LNCAP (cell line): ENCODE measurements around the gene RAMP2.

Experiments used
- TF ChIP-seq, protein P1 (sequence below): fragments of 450-650 bp; IDR thresholded peaks from 2 replicates; pipeline ENCODE4 v1.5.1; 2017; ENCODE audit warnings: mild to moderate bottlenecking

The RAMP2 gene

DNA sequence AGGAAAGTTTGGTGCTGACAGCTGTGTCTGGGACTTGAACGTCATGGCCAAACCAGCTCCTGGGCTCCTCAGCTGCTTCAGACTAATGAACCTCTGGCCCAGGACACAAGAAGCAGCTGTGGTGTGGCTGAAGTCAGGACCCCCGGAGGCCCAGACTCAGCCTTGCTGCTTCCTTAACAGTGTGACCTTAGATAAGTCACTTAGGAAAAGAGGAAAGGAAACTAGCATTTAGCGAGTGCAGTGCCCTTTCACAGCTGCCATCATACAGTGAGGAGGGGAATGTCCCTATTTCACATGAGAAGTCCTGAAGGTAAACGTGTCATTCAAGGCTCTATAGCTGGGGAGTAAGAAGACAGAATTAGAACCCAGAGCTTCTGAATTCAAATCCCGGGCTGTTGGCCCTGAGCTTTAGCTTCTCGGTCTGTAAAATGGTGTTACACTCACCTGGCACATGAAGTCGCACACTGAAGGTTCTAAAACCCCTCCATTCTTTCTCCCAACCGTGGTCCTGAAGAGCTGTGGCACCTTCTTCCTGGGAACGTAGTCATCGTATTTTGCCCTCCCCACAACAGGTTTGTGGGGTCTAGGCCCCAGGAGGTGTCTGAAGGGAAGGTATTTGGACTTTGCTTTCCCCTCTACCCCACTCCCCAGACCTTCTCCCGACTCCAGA, 910 bp upstream of the RAMP2 start:
- TF ChIP-seq, protein P1, sequence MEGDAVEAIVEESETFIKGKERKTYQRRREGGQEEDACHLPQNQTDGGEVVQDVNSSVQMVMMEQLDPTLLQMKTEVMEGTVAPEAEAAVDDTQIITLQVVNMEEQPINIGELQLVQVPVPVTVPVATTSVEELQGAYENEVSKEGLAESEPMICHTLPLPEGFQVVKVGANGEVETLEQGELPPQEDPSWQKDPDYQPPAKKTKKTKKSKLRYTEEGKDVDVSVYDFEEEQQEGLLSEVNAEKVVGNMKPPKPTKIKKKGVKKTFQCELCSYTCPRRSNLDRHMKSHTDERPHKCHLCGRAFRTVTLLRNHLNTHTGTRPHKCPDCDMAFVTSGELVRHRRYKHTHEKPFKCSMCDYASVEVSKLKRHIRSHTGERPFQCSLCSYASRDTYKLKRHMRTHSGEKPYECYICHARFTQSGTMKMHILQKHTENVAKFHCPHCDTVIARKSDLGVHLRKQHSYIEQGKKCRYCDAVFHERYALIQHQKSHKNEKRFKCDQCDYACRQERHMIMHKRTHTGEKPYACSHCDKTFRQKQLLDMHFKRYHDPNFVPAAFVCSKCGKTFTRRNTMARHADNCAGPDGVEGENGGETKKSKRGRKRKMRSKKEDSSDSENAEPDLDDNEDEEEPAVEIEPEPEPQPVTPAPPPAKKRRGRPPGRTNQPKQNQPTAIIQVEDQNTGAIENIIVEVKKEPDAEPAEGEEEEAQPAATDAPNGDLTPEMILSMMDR, result no peak

DNA sequence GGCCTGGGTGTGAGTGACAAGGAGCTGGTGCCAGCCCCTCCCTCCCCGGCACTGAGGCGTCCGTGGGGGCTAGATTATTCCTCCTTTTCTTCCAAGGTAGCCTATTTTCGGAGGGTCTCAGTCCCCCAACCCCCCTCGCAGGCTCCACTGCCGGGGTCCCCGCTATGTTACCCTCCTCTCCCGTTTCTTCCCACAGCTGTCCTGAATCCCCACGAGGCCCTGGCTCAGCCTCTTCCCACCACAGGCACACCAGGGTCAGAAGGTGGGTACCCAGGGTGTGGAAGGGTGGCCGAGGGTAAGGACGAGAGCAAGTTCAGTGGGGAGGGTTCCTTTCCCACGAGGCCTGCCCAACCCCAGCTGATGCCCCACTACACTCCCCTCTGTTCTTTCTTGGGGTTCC, 611 bp downstream of the RAMP2 start:
- TF ChIP-seq, protein P1, result no peak

DNA sequence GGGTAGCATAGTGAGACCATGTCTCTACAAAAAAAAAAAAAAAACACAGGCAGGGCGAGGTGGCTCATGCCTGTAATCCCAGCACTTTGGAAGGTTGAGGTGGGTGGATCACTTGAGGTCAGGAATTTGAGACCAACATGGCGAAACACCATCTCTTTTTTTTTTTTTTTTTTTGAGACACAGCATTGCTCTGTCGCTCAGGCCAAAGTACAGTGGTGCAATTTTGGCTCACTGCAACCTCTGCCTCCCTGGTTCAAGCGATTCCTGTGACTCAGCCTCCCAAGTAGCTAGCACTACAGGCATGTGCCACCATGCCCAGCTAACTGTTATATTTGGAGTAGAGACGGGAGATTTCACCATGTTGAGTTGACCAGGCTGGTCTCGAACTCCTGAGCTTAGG, 5.1 kb downstream of the RAMP2 start:
- TF ChIP-seq, protein P1, result no peak

DNA sequence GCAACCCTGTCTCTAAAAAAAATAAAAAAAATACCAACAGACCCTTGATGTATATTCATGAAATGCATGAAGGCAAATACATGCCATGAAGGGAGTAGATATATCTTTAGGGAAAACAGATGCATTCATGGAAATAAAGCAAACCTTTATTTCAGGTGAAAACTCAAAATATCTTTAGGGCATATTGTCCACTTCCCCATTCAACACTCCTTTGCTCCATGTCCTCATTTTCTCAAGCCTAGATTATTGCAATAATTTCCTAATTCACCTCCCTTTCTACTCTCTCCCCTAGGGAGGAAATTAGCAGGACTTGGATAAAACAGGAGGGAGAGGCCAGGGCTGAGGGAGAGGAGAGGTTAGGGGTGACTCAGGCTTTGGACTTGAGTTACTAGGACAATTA, 6.5 kb downstream of the RAMP2 start:
- TF ChIP-seq, protein P1, result no peak

DNA sequence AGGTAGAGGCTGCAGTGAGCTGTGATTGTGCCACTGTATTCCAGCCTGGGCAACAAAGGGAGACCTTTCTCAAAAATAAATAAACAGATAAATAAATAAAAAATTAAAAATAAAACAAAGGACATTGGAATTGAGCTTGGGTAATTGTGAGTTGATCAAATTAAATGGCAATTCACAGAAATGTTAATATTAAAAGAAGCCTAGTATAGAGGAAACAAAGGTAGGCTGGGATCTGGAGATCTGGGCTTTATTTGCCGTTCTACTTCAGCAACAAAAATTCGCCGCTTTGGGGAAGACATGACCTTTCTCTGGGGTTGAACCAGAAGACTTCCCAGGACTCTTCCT, 11.9 kb downstream of the RAMP2 start:
- TF ChIP-seq, protein P1, result no peak

DNA sequence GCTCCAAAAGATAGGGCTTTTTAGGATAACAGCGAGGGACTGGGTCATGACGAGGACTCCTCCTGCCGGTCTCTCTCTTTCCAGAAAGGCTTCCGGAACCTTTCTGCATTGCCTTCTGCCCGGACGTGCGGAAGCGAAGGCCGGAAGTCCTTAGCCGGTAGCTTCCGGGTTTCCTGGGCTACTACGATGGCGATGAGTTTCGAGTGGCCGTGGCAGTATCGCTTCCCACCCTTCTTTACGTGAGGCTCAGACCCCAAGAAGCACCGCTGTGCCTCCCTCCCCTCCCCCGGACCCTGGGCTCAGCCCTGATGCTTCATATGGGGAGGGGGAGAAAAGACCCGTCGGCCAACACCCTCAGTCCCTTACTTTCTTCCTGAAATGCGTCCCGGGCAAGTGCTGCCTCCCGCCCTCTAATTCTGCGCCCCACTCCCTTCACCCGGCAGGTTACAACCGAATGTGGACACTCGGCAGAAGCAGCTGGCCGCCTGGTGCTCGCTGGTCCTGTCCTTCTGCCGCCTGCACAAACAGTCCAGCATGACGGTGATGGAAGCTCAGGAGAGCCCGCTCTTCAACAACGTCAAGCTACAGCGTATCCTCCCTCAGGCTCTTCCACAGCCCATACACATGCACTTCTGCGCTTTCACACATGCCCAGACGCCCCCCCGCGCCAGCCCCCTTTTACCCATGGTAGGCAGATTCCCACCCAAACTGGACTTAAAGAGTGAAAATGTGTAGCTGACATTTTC, 12.4 kb downstream of the RAMP2 start, which contains the start of gene VPS25:
TSS of gene VPS25 (plus strand) at position 160 of the 746 bp plus-strand sequence. CDS start at position 187, 27 bp downstream.
- TF ChIP-seq, protein P1, result no peak

DNA sequence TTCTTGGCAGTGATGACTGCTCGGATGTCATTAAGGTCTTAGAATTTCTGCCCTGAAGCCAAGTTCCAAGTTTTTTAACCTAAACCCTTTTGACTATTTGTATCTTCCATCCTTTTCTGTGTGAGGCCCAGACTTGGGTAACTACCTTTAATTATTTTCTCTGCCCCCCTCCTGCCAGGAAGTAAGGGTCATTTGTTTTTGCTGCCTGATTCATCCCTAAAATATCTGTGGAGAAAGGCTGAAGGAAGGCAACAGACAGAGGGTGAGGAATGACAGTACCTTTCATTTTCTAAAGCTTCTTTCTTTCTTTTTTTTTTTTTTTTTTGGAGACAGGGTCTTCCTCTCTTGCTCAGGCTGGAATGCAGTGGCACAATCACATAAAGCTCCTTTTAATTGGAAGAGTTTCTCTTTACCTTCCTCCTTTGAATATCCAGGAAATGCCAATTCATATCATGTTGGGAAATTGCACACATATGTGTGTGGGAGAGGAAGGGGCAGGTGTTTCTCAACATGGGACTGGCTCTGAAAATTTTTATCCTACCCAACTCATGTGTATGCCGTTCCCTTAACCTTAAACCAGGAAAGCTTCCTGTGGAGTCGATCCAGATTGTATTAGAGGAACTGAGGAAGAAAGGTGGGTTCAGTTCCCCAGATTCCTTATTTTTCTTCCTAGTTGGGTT, 13.2 kb downstream of the RAMP2 start:
- TF ChIP-seq, protein P1, result no peak
